Adrenal gland (tissue), 5 donors: Measurements from ENCODE around the gene SPATA2L.

Source experiments
- POLR2A ChIP-seq, 2 donors: fragments of 450-650 bp; IDR thresholded peaks; one replicate each; pipeline ENCODE4 v1.6.1; 2017; ENCODE audit warnings: antibody characterized with exemption in 2 of 2, mild to moderate bottlenecking in 2 of 2, moderate library complexity in 1 of 2
- TF ChIP-seq, protein P1 (sequence below), 6 experiments: fragments of 450-650 bp in 4 of 6; fragments of 200-600 bp in 2 of 6; sonication (generic) in 1 of 6; IDR thresholded peaks; 1 replicate in 5 of 6; 2 replicates in 1 of 6; pipeline versions ENCODE4 v1.5.1 to v1.8.0; 2016 to 2021; ENCODE audit warnings: antibody characterized with exemption in 6 of 6, mild to moderate bottlenecking in 2 of 6, moderate library complexity in 1 of 6
- donor health status: DM: no; HTN: no; CAD: no.

DNA sequence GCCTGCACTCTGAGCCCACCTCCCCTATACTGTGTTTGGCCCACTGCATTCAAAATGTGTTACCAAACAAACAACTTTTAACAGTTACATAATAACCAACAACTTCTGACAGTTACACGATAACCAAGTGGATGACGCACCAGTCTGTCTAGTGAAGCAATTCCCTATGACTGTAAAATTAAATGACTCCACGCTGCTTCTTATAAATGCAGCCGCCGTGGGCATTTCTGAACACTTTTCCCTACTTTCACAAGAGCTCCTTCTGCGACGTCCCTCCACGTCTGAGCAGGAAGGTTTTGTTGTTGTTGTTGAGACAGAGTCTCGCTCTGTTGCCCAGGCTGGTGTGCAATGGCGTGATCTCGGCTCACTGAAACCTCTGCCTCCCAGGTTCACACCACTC, 47.4 kb upstream of the SPATA2L start:
- TF ChIP-seq, protein P1, sequence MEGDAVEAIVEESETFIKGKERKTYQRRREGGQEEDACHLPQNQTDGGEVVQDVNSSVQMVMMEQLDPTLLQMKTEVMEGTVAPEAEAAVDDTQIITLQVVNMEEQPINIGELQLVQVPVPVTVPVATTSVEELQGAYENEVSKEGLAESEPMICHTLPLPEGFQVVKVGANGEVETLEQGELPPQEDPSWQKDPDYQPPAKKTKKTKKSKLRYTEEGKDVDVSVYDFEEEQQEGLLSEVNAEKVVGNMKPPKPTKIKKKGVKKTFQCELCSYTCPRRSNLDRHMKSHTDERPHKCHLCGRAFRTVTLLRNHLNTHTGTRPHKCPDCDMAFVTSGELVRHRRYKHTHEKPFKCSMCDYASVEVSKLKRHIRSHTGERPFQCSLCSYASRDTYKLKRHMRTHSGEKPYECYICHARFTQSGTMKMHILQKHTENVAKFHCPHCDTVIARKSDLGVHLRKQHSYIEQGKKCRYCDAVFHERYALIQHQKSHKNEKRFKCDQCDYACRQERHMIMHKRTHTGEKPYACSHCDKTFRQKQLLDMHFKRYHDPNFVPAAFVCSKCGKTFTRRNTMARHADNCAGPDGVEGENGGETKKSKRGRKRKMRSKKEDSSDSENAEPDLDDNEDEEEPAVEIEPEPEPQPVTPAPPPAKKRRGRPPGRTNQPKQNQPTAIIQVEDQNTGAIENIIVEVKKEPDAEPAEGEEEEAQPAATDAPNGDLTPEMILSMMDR (IDR thresholded peaks at IDR 0.05): no peak
- no peak for TF ChIP-seq POLR2A (IDR thresholded peaks at IDR 0.05)
